RWPE1 (cell line): ENCODE results near the gene SHFL.

Experiments used
- CTCF ChIA-PET: fragments of 350-600 bp; sonication (Branson Sonifier 250); formaldehyde crosslinking; extraction: SDS; loops from one replicate; lab custom pipeline; 2021; lab: Yijun Ruan, JAX
- POLR2A ChIA-PET: fragments of 400-600 bp; formaldehyde crosslinking; extraction: SDS; loops from one replicate; lab custom pipeline; 2020; ENCODE audit warnings: antibody characterized with exemption; ENCODE audit not compliant: low non-redundant PET; lab: Yijun Ruan, JAX
- DNase-seq: peaks from one replicate; pipeline ENCODE4 v3.0.0; 2012; ENCODE audit warnings: low spot score
- H3K27ac ChIP-seq: fragments of 450-650 bp; 2 replicates; pipeline ENCODE4 v1.5.1; 2017
- CTCF ChIP-seq: fragments of 450-650 bp; conservative IDR thresholded peaks from 2 replicates; pipeline ENCODE4 v1.5.1; 2017; ENCODE audit warnings: low read depth, mild to moderate bottlenecking

The SHFL gene

GRCh38 chr19:10084803-10085202, 1.3 kb upstream of the SHFL start:
- ChIA-PET CTCF (interaction anchor here (0.7 kb wide), 1 partner anchor 316 kb away, joined by 4 read pairs; no protein-coding TSS in a partner anchor), POLR2A (no interaction called here)
- TF ChIP-seq CTCF, result no peak
- DNase-seq, result no peak
- no peak overlapping the region for H3K27ac ChIP-seq

GRCh38 chr19:10086591-10087192, 575 bp downstream of the SHFL start:
- TF ChIP-seq CTCF, result no peak
- H3K27ac ChIP-seq, result peak overlapping the region; percentile 72
- no peak for DNase-seq
- CTCF ChIA-PET, result no interaction called here
- POLR2A ChIA-PET, result no interaction called here

- H3K27ac ChIP-seq, result peak overlapping the region; percentile 72
Measured at GRCh38 chr19:10087296-10088061, 1.4 kb downstream of the SHFL start.

GRCh38 chr19:10088949-10089554, 2.9 kb downstream of the SHFL start:
- ChIA-PET CTCF (interaction anchor here (0.5 kb wide), 1 partner anchor 136 kb away, joined by 3 read pairs; no protein-coding TSS in a partner anchor), POLR2A (no interaction called here)
- DNase-seq, result no peak

More at GRCh38 chr19:10087296-10088061, 1.4 kb downstream of the SHFL start:
- TF ChIP-seq CTCF, result no peak
- POLR2A ChIA-PET, result no interaction called here
- no peak for DNase-seq
- CTCF ChIA-PET, result no interaction called here

GRCh38 chr19:10089801-10090375, 3.8 kb downstream of the SHFL start:
- no peak for TF ChIP-seq CTCF
- DNase-seq, result no peak
- CTCF ChIA-PET, result interaction anchor here (0.6 to 1.2 kb wide), 3 partner anchors 11 to 1660 kb away, joined by 3 to 4 read pairs (median 4); partner anchors contain the start of gene PPAN
- POLR2A ChIA-PET, result no interaction called here
- H3K27ac ChIP-seq, result peak overlapping the region; percentile 72

More at GRCh38 chr19:10088949-10089554, 2.9 kb downstream of the SHFL start:
- no peak for TF ChIP-seq CTCF
- H3K27ac ChIP-seq, result peak overlapping the region; percentile 72

- ChIA-PET POLR2A (no interaction called here), CTCF (no interaction called here)
- DNase-seq, result no peak
- no peak for TF ChIP-seq CTCF
- H3K27ac ChIP-seq, result peak overlapping the region; percentile 72
Measured at GRCh38 chr19:10091370-10091687, 5.2 kb downstream of the SHFL start.
